ACHN (cell line): Measurements from ENCODE around the gene SIL1.

Source experiments
- DNase-seq: peaks from one replicate; pipeline ENCODE4 v3.0.0-alpha.2; 2015
- in situ Hi-C: cut with HindIII; loops from 2 replicates; pipeline ENCODE4 v1.10.0; 2017; ENCODE audit warnings: low sequenced_read_pairs, low pct_ligation_motif_present, low pct_unique_long_range_greater_than_20kb

The SIL1 gene

DNA sequence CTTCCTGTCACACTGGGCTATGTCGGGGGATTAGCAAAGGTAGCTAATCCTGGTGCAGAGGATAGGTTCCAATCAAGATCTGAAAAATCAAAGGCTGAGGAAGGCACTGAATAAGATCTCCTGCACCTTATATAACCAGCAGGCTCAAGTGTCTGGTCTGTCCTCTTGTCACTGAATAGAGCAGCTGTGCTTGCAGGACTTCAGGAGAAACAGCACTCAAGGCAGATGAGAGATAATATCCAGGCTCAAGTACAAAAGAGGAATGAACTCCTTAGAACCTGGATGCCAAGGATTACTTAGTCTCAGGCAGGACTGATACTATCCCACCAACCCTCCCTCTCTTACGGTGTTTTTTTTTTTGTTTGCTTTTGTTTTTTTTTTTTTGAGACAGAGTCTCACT, 214.2 kb downstream of the SIL1 start:
- in situ Hi-C loops = no loop called here
- DNase-seq = no peak

DNA sequence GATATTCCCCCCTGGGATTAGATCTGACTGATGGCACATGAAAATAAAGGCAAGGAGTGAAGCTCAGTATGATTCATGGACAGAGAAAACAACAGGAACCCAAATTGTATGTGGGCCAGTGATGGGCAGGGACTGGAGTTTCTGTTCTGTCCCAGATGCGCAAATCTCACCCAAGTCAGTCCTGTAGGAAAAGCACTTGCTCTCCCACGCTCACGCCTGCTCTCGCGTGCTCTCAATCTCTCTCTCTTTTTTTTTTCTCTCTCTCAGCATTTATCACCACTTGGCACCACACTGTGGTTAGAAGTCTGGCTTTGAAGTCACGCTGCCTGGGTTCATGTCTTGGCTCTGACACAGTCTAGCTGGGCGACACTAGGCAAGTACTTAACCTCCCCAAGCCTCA, 216.6 kb downstream of the SIL1 start:
- no peak for DNase-seq
- in situ Hi-C loops = no loop called here

DNA sequence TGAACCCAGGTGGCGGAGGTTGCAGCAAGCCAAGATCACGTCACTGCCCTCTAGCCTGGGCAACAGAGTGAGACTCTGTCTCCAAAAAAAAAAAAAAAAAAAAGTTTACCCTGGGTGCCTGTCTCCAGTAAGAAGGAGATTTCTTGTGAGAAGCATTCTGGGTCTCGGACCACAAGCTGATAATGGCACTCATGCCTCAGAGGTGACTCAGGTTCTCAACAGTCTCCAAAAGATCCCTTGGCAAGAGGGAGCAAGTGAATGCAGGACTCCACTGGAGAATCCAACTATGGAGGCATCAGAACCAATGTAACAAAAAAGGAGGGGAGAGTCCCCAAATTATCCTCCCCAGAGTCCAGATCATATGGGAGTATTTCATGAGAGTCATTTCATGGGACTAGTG, 217.0 kb downstream of the SIL1 start:
- peak; percentile 34 for DNase-seq
- in situ Hi-C loops = no loop called here

DNA sequence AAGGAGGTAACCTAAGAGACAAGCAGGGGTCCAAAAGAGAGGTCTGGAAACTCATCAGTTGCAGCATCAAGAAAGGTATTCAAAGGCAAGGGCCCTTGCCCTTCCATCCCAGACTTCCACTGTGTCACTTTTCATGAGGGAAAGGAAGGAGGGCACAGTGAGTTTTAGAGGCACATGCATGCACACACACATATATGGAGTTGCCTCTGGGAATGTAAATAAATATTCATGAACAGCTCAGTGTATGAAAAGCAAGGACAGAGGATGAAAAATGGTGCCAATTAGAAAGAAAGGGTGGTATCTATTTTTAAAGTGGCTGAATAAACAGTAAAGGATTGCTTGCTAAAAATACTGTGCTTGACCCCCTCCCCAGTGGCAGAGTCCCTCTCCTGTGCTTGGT, 217.7 kb downstream of the SIL1 start:
- in situ Hi-C loops = no loop called here
- no peak for DNase-seq

DNA sequence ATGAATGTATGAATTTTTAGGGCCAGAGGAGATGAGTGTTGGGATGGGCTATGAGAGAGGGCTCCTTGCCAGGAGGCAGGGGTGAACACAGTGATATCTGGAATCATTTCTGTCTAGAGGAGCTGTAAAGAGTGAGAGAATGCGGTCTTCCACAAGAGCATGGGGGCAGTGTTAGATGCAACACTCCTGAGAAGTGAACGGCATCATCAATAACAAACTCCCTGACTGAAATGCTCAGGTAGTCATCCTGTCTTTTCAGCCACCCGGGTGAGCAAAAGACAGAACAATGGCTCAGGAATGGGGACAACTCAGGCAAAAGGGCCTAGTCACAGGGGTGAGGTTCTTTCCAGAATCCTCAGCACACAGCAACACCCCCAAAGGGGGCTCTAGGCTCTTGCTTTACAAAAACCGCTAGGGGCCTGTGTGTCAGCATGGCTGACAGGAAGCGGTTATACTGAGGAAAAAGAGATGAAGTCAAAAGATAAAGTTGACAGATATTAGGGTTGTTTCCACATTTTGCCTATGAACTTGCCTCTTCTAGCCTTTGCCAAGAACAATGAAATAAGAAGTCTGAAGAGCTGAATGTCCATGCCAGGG, 218.4 kb downstream of the SIL1 start:
- in situ Hi-C loops = no loop called here
- no peak for DNase-seq

DNA sequence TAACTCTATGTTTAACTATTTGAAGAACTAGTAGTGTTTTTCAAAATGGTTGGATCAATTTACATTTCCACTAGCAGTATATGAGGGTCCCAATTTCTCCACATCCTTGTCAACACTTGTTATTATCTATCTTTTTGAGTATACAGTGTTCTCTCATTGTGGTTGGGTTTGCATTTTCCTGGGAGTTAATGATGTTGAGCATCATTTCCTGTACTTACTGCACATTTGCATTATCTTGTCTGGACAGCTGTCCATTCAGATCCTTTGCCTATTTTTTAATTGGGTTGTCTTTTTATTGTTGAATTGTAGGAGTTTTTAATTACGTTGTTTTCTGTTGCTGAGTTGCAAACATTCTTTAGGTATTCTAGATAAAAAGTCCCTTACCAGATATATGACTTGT, 219.6 kb downstream of the SIL1 start:
- in situ Hi-C loops = no loop called here
- no peak for DNase-seq

DNA sequence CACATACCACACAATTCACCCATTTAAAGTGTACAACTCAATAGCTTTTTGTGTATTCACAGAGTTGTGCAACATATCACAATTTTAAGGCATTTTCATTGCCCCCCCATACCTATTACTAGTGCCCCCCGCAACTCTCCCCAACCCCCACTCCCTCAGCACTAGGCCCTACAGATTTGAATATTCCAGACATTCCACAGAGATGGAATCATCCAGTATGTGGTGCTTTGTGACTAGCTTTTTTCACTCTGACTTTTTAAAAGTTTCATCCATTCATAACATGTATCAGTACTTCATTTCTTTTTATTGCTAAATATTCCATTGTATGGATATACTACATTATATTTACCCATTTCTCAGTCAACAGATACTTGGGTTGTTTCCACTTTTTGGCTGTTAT, 220.1 kb downstream of the SIL1 start:
- in situ Hi-C loops = no loop called here
- DNase-seq = peak; percentile 43

DNA sequence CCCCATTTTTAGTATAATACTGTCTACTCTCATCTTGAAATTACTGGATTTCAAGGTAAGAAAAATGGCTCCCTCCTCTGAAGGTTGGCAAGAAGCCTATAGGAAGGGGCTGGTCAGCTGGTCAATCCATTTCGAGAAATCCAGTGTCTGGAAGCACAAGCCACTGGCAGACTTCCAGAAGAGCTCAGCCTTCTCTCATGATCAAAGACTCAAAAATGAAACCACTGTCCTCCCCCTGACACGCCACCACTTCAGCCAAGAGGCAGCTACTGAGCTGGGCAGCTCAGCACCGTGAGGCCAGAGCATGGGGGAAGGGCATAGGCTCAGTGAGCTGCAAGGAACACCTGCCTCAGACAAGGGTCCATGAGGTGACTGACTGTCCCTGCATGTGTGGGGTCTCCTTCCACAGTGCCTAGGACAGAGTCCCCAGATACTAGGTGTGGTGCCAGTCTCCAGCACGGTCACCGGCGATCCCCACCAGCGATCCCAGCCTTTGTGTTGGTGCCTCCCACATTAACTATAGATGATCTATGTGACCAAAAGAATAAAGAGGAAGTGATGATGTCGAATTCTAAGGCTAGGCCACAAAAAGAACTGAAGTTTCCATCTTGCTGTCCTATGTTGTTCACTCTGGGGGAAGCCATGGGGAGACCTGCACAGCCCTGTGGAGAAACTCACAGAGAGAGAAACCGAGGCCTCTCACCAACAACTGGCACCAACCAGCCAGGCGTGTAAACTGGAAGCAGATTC, 222.9 kb downstream of the SIL1 start:
- in situ Hi-C loops = no loop called here
- DNase-seq = no peak

DNA sequence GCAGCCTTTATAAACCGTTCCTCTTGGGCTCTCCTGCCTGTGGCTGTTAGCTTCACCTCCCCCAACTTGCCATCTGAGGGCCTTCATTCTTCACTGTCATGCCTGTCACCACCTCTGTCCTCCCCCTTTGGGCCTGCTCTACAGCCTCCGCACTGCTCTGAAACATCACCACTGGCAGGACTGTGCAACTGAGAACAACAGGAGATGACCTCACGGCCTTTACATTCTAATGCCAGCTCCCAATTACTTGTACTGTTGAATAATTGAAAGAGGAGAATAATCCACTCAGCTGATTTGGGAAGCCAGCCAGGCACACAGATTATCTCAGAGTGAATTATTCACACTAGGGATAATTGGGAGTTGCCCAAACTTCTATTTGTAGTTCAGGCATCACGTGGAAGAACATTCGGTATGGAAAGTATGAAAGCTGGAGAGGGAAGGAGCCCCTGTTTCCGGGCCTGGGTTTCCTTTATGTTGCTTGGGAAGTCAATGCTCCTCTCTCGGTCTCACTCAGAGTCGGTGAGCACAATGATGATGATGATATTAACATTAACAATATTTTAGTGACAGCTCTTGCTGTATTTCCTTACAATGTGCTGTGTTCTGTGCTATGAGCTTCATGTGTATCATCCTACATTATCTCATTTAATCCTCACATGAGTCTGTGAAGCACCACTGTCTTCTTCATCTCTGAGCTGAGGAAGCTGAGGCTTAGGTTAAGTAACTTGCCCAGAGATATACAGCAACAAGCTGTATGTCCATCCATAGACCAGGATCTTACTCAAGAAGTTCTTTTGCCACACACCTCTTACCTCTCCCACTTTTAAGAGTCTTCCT, 223.7 kb downstream of the SIL1 start:
- DNase-seq = no peak
- in situ Hi-C loops = no loop called here

DNA sequence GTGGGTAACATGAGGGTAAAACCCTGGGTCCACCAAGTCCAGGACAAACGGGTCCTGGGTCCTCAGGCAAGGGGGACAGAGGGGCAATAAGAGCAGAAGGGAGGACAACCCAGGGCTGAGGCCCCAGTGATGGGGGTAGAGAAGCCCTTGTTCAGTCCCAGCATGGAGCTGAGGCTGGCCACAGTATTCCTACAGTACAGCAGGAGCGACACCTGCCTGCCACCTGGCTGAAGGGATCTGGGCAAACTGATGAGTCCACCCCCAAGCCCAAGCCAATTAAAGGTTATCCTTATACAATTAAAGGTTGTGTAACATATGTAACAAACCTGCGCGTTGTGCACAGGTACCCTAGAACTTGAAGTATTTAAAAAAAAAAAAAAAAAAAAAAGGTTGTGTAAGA, 225.3 kb downstream of the SIL1 start:
- in situ Hi-C loops = no loop called here

DNA sequence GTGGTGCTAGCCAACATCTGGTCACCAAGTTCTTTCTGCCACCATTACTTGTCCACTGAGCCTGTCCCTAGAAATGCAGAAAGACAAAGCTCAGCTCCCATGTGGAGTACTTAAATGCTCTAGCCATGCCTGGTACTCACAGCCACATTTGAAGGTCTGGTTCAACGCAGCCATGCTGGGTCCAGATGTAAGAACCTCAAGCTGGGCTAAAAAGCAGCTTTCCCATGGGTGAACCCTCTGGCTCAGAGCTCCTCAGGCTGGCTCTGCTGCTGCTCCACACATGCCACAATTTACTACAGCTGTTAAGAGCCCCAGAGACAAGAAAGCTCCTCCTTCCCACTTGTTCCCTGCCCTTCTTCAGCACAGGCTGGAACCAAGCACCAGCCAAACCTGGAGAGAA, 225.9 kb downstream of the SIL1 start:
- DNase-seq = no peak
- in situ Hi-C loops = no loop called here

More for the DNA sequence above, 225.3 kb downstream of the SIL1 start:
- DNase-seq = no peak

DNA sequence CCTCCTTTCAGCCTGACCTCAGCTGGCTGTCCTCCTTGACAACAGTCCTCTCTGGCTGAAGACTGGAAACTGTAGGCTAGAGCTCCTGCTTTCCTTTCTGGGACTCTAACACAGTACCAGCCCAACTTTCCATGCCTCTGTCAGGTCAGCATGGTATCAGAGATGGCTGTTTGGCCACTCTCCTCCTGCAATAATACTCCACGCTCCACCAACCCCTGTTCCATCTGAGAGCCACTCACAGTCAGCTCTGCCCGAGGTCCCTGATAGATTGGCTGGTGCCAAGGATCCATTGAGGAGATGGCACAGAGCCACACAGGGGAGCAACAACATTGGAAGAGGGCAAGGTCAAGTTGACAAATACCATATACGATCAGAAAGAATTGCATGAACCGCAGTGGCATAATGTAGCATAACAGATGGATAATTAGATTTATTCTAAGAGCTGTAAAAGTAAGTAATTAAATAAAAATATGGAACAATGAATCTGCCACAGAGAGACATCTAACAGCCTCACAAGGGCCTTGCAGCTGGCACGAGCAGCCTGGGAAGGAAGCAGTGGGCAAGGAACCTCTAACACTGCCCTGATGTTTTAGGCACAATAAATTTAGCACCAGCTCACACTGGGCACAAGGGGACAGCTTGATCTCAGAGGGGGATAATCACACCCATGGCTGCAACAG, 228.7 kb downstream of the SIL1 start:
- in situ Hi-C loops = no loop called here
- no peak for DNase-seq

DNA sequence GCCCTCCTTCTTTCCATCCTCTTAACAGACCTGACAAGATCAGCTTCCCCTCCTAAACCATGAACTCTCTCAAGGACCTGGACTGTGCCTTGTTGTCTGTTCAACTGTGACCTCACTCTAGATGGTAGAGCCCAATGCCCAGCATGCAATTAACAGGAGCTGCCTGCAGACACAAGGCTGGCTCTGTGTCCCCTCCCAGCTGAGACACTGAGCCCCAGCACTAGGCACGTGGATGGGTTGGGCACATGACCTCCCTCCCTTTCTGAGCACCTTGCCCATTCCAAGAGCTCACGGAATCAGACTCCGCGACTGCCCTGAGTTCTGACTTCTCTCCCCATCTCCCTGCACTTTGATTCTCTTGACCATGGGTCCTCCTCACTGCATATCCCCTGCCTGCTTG, 229.6 kb downstream of the SIL1 start:
- in situ Hi-C loops = no loop called here

DNA sequence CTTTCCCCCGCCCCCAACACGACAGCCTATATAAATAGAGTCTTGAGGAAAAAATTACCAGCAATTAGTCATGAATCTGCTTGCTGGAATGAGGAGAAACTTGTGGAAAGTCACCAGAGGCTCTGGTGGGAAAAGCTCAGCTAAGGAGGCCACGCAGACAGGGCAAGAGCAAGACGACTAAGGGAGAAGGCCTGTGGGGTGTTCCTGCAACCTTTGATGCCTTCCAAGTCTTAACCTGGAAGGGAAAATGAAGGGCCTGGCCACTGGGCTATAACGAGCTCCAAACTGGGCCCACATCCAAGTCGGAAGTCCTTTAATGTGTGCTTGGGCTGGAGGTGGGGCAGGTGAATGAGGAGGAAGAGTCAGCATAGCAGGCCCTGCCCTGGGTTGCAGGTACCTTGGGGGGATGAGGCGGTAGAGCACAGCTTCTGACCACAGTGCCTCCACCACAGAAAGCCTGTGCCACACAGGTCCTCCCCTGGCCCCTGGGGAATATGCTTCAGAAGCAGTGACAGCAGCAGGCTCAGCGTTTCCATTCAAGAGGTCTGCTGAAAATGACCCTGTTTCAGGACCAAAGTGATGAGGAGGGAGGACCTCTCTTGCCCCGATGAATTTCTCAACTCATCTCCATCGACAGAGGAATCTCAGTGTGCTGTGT, 230.2 kb downstream of the SIL1 start:
- in situ Hi-C loops = no loop called here
- DNase-seq = no peak

More for the DNA sequence above, 229.6 kb downstream of the SIL1 start:
- no peak for DNase-seq

DNA sequence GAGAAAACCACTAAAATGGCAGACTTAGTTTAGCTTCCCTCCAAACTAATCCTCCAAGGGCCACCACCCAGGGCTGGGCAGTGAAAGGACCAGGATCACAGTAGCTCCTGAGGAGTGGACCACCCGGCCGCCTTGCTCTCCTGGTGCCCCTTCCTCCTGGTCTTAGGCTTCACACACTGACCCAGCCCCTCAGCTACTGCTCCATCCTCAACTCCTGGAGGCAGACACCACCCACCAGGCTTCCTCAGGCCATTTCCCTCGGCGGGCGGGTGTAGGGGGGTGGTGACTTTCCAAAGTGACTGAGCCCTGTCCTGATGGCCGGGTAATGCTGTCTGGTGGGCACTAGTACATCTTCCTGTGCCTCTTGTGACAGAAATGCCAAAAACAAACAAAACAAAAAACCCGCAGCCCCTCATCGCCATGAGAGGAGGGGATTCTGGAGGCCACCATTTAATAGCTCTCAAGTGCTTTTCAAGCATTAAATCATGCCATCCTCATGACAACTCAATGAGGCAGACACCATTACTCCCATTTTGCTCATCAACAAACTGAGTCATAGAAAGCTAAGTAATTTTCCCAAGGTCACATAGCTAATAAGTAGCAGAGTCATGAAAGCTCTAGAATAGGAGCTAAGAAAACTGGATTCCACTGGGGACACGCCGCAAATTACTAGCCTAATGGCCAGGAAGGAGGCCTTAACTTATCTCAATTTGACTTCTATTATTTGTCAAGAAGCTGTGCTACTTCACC, 231.8 kb downstream of the SIL1 start:
- in situ Hi-C loops = no loop called here
- no peak for DNase-seq

DNA sequence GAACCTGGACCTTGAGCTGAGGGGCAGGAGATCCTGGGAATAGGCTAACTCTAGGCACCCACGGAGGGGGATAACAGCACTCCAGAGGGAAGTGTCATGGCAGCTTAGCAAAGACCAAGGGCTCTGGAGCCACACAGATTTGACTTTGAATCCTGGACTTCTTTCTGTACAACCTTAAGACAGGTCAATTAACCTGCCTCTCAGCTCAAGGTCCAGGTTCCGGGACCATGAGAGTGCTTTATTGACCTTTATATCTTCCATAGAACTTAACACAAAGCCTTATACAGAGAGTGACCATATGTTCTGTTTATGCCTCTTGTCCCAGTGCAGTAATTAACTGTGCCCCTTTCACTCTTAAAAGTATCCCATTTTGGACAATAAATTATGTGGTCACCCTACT, 232.5 kb downstream of the SIL1 start:
- in situ Hi-C loops = no loop called here
- no peak for DNase-seq

DNA sequence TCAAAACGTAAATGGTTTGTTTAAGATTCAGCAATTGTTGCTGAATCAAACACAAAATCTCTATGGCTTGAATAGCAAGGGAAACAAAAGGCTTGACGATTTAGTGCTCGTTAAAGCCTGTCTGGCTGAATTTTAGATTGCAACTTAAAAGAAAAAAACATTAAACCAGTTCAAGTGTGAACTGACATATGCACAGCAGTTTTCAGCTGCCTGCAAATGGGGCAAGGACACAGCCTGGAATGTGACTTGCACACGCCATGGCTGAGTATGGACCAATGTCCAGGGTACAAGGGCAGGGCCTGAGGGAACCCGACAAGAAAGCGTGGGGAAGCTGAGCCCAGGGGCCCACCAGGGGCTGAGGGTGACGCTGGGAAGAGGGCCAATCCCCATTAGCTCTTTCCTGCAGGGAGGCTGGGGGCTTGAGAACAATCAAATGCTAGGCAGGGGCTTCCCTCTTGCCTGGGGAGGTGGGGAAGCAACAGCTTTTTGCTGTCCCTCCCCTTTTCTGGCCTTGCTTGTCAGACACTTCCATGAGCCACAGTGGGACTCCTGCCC, 233.4 kb downstream of the SIL1 start:
- in situ Hi-C loops = no loop called here
- DNase-seq = no peak
